Muscle layer of colon (tissue), 2 donors: ENCODE results near the gene PDXK.

ENCODE experiments used
- H3K27ac ChIP-seq: one replicate; pipeline ENCODE4 v1.7.0; 2013; ENCODE audit warnings: low read depth, mild to moderate bottlenecking, low read length, moderate library complexity
- H3K27me3 ChIP-seq, 2 donors: one replicate each; pipeline ENCODE4 v1.7.0; 2013; ENCODE audit warnings: low read length in 2 of 2, mild to moderate bottlenecking in 2 of 2; ENCODE audit not compliant: insufficient read depth in 2 of 2, control insufficient read depth in 1 of 2
- H3K36me3 ChIP-seq: one replicate; pipeline ENCODE4 v1.7.0; 2013; ENCODE audit warnings: mild to moderate bottlenecking, low read length; ENCODE audit not compliant: insufficient read depth
- H3K4me1 ChIP-seq: one replicate; pipeline ENCODE4 v1.7.0; 2013; ENCODE audit warnings: mild to moderate bottlenecking, low read length; ENCODE audit not compliant: insufficient read depth
- H3K4me3 ChIP-seq, 2 donors: one replicate each; pipeline ENCODE4 v1.7.0; 2013; ENCODE audit warnings: low read length in 2 of 2, low read depth in 1 of 2, mild to moderate bottlenecking in 1 of 2, moderate library complexity in 1 of 2
- H3K9ac ChIP-seq: one replicate; pipeline ENCODE4 v1.7.0; 2013; ENCODE audit warnings: low read length
- H3K9me3 ChIP-seq: one replicate; pipeline ENCODE4 v1.7.0; 2013; ENCODE audit warnings: mild to moderate bottlenecking, low read length
- donor health status: abdominal sarcoma.
- donor health status: Adenocarcinoma of cecum.

Gene PDXK

GRCh38 chr21:43763901-43764523 is 45.1 kb downstream of the PDXK start:
- no peaks in the 10 kb centered on the region for H3K36me3 ChIP-seq
- H3K27me3 ChIP-seq, result no peaks in the 10 kb centered on the region
- no peak overlapping the region for H3K4me3 ChIP-seq
- no peak overlapping the region for H3K27ac ChIP-seq
- no peaks in the 10 kb centered on the region for H3K9me3 ChIP-seq
- H3K9ac ChIP-seq, result no peak overlapping the region
- peaks cover 2% of the 10 kb centered on the region for H3K4me1 ChIP-seq

- Histone ChIP-seq H3K4me3 (no peak overlapping the region), H3K4me1 (no peaks in the 10 kb centered on the region), H3K9me3 (no peaks in the 10 kb centered on the region), H3K9ac (no peak overlapping the region), H3K36me3 (no peaks in the 10 kb centered on the region), H3K27me3 (no peaks in the 10 kb centered on the region), H3K27ac (no peak overlapping the region)
These were observed 45.9 kb downstream of the PDXK start for GRCh38 chr21:43764576-43765495.

DNA sequence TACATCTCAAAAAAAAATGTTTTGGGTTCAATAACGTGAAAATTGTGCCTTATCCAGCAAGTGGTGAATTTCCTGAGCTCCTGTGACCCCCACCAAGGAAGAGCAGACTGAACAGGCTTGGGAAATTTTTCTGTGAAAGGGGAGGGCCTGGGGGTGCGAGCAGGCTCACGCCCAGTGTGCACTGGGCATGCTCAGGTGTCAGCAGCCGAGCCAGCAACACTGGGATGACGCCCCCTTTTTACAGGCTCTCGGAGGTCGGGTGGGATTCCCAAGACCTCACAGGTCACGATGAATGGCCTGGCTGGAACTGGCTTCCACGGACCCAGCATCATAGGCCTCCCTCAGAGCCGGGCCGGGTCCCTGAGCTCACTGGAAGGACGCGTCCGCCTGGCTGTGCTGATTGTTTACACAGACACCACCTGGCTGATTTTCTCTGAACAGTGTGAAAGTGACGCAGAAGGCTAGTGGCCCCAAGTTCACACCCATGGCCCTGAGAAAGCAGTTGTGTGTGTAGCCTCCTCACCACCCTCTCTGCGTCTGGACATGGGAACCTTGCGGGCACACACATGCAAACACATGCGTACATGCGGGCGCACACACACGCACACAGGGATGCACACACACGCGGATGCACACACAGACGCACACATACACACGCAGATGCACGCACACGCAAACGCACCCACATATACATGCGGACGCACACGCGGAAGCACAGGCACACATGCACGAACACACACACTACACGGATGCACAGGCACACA is 48.0 kb downstream of the PDXK start:
- H3K27me3 ChIP-seq, result no peaks in the 10 kb centered on the region
- H3K27ac ChIP-seq, result no peak overlapping the region
- H3K9ac ChIP-seq, result no peak overlapping the region
- H3K4me3 ChIP-seq, result no peak overlapping the region
- no peaks in the 10 kb centered on the region for H3K9me3 ChIP-seq
- no peaks in the 10 kb centered on the region for H3K4me1 ChIP-seq
- no peaks in the 10 kb centered on the region for H3K36me3 ChIP-seq

- Histone ChIP-seq H3K4me1 (no peaks in the 10 kb centered on the region), H3K36me3 (no peaks in the 10 kb centered on the region), H3K27me3 (no peaks in the 10 kb centered on the region), H3K4me3 (no peak overlapping the region), H3K9me3 (no peaks in the 10 kb centered on the region), H3K27ac (no peak overlapping the region), H3K9ac (no peak overlapping the region)
These were observed 48.6 kb downstream of the PDXK start for GRCh38 chr21:43767498-43767983.

- no peaks in the 10 kb centered on the region for H3K9me3 ChIP-seq
- peaks cover 1% of the 10 kb centered on the region for H3K36me3 ChIP-seq
- no peak overlapping the region for H3K9ac ChIP-seq
- H3K4me3 ChIP-seq, result no peak overlapping the region
- H3K27me3 ChIP-seq, result no peaks in the 10 kb centered on the region
- H3K27ac ChIP-seq, result no peak overlapping the region
- H3K4me1 ChIP-seq, result no peaks in the 10 kb centered on the region
These were observed 49.3 kb downstream of the PDXK start for GRCh38 chr21:43767984-43768867.

GRCh38 chr21:43768868-43769167 is 49.9 kb downstream of the PDXK start:
- Histone ChIP-seq H3K27me3 (no peaks in the 10 kb centered on the region), H3K4me3 (no peak overlapping the region), H3K36me3 (peaks cover 7% of the 10 kb centered on the region), H3K9ac (no peak overlapping the region), H3K4me1 (no peaks in the 10 kb centered on the region), H3K27ac (no peak overlapping the region), H3K9me3 (no peaks in the 10 kb centered on the region)

- peaks cover 13% of the 10 kb centered on the region for H3K36me3 ChIP-seq
- H3K9ac ChIP-seq, result no peak overlapping the region
- no peak overlapping the region for H3K4me3 ChIP-seq
- no peaks in the 10 kb centered on the region for H3K9me3 ChIP-seq
- H3K4me1 ChIP-seq, result peaks cover under 1% of the 10 kb centered on the region
- H3K27ac ChIP-seq, result no peak overlapping the region
- H3K27me3 ChIP-seq, result no peaks in the 10 kb centered on the region
These were observed 50.5 kb downstream of the PDXK start for GRCh38 chr21:43769325-43769958.

DNA sequence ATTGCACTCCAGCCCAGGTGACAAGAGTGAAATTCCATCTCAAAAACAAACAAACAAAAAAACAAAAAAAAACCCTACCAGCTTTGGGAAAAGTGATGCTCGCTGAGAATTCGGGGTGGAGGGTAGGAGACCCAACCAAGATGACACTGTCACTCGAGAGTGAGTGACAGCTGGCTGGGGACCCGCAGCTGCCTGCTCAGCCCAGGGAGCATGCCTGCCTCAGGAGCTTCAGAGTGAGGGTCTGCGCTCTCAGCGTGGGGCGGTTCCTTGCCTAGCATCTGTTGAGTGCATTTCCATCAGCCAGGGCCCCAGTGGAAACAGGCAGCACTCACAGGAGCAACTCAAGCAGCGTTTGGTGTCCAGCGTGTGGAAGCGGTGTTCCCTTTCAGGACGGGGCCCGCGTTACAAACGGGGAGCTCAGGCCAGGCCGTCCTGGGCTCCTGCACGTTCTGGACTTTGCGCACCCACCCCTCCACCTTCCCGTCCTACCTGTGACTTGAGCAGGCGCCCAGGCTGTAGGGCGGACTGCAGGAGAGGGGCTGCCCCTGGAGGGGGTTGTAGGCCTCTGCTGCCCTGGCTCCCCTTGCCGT is 51.2 kb downstream of the PDXK start:
- Histone ChIP-seq H3K9me3 (no peaks in the 10 kb centered on the region), H3K4me1 (peaks cover 8% of the 10 kb centered on the region), H3K9ac (no peak overlapping the region), H3K36me3 (peaks cover 15% of the 10 kb centered on the region), H3K27me3 (no peaks in the 10 kb centered on the region), H3K4me3 (no peak overlapping the region), H3K27ac (no peak overlapping the region)

DNA sequence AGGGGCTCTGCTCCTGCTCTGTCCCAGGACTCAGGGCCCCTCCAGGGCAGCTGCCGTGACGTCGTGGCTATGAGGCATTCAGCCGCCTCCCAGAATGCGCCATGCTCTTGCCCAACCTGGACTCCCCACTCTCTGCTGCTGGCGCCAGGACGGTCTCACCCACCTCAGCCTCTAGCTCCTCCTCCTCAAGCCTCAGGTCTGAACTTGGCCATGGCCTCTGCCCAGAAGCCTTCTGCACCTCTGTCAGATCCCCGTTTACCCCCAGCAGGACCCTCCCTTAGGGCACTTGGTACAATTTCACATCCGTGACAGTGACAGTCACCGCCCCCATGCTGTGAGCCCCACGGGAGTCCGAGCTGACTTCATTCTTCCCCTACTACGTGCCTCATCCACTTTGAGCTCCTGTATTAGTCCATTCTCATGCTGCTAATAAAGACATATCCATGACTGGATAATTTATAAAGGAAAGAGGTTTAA is 52.3 kb downstream of the PDXK start:
- Histone ChIP-seq H3K27ac (no peak overlapping the region), H3K9me3 (no peaks in the 10 kb centered on the region), H3K36me3 (peaks cover 15% of the 10 kb centered on the region), H3K27me3 (no peaks in the 10 kb centered on the region), H3K4me1 (peaks cover 11% of the 10 kb centered on the region), H3K4me3 (no peak overlapping the region), H3K9ac (no peak overlapping the region)

GRCh38 chr21:43771698-43772424 is 52.9 kb downstream of the PDXK start:
- H3K27ac ChIP-seq, result no peak overlapping the region

More at GRCh38 chr21:43771698-43772424, 52.9 kb downstream of the PDXK start:
- H3K4me1 ChIP-seq, result peaks cover 11% of the 10 kb centered on the region
- no peak overlapping the region for H3K4me3 ChIP-seq
- H3K27me3 ChIP-seq, result no peaks in the 10 kb centered on the region
- H3K36me3 ChIP-seq, result peaks cover 15% of the 10 kb centered on the region
- no peaks in the 10 kb centered on the region for H3K9me3 ChIP-seq
- H3K9ac ChIP-seq, result no peak overlapping the region
